Measurements from ENCODE around the gene ITIH4.

DNA sequence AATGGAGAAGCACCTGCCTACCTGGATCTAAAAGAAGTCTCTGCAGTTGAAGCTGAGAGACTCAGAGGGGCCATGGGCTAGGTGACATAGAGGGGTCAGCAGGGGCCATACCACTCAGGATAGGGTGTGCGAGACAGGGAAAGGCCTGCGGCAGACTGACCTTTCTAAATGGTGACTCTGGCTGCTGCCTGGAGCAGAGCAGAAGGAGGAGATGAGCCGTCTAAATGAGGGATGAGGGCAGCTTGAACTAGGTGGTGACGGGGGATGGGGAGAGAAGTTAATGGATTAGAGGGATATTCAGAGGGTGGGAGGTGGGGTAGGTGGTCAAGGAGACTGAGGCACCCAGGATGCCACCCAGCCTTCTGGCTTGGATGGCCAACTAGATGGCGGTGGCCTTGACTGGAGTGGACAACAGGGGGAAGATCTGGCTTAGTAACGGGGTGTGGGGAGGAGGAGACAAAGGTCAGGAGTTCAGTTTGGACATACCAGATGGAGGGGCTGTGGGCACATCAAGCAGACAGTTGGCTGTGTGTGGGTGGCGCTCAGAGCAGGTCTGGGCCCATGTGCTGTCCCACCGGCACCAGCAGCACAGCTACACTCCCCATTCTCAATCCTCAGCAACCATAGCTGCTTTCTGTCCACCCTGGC lies 56.3 kb downstream of the ITIH4 start:
- TF ChIP-seq, protein P1, sequence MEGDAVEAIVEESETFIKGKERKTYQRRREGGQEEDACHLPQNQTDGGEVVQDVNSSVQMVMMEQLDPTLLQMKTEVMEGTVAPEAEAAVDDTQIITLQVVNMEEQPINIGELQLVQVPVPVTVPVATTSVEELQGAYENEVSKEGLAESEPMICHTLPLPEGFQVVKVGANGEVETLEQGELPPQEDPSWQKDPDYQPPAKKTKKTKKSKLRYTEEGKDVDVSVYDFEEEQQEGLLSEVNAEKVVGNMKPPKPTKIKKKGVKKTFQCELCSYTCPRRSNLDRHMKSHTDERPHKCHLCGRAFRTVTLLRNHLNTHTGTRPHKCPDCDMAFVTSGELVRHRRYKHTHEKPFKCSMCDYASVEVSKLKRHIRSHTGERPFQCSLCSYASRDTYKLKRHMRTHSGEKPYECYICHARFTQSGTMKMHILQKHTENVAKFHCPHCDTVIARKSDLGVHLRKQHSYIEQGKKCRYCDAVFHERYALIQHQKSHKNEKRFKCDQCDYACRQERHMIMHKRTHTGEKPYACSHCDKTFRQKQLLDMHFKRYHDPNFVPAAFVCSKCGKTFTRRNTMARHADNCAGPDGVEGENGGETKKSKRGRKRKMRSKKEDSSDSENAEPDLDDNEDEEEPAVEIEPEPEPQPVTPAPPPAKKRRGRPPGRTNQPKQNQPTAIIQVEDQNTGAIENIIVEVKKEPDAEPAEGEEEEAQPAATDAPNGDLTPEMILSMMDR (IDR thresholded peaks at IDR 0.05) = no peak
- no peak for TF ChIP-seq SIN3A (IDR thresholded peaks at IDR 0.05; ENCODE audit: borderline replicate concordance, insufficient read depth, low read depth, low read length)
- TF ChIP-seq POLR2AphosphoS5 (IDR thresholded peaks at IDR 0.05; ENCODE audit: low read depth, low read length) = no peak
- TF ChIP-seq, protein P2, sequence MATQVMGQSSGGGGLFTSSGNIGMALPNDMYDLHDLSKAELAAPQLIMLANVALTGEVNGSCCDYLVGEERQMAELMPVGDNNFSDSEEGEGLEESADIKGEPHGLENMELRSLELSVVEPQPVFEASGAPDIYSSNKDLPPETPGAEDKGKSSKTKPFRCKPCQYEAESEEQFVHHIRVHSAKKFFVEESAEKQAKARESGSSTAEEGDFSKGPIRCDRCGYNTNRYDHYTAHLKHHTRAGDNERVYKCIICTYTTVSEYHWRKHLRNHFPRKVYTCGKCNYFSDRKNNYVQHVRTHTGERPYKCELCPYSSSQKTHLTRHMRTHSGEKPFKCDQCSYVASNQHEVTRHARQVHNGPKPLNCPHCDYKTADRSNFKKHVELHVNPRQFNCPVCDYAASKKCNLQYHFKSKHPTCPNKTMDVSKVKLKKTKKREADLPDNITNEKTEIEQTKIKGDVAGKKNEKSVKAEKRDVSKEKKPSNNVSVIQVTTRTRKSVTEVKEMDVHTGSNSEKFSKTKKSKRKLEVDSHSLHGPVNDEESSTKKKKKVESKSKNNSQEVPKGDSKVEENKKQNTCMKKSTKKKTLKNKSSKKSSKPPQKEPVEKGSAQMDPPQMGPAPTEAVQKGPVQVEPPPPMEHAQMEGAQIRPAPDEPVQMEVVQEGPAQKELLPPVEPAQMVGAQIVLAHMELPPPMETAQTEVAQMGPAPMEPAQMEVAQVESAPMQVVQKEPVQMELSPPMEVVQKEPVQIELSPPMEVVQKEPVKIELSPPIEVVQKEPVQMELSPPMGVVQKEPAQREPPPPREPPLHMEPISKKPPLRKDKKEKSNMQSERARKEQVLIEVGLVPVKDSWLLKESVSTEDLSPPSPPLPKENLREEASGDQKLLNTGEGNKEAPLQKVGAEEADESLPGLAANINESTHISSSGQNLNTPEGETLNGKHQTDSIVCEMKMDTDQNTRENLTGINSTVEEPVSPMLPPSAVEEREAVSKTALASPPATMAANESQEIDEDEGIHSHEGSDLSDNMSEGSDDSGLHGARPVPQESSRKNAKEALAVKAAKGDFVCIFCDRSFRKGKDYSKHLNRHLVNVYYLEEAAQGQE (IDR thresholded peaks at IDR 0.05; ENCODE audit: insufficient read depth in 1 of 2, low read depth in 2 of 2, low read length in 1 of 2) = no peak
